SK-N-SH (cell line): ENCODE data around the gene SLC26A8. TPM values are rescaled to one million over a fixed set of nuclear protein-coding genes. Genes with fewer than 3 reads are reported as not detected.

Experiments
- CTCF ChIA-PET: fragments of 300-600, 350-600 bp; formaldehyde crosslinking; extraction: SDS; loops from one replicate; lab custom pipeline; 2021; lab: Yijun Ruan, JAX
- POLR2A ChIA-PET: fragments of 350-600 bp; sonication (Branson Sonifier 250); formaldehyde crosslinking; extraction: SDS; loops from one replicate; lab custom pipeline; 2020; ENCODE audit warnings: antibody characterized with exemption, inconsistent platforms; lab: Yijun Ruan, JAX
- DNase-seq: peaks from one replicate; pipeline ENCODE4 v3.0.0; 2012
- H2AFZ ChIP-seq: fragments of 200-600 bp; sonication (generic); 2 replicates; pipeline ENCODE4 v1.8.1; 2016; ENCODE audit warnings: antibody characterized with exemption, mild to moderate bottlenecking, low read depth
- H3F3A ChIP-seq: fragments of 200-600 bp; sonication (generic); replicated peaks from 2 replicates; pipeline ENCODE3; 2016; ENCODE audit warnings: antibody characterized with exemption, mild to moderate bottlenecking; ENCODE audit not compliant: insufficient read depth
- H3K27ac ChIP-seq, 2 experiments: fragments of 200-500 bp in 1 of 2; fragments of 200-600 bp in 1 of 2; sonication (Bioruptor generic) in 1 of 2; sonication (generic), shearing (Covaris generic) in 1 of 2; 2 replicates each; pipeline versions ENCODE4 v1.5.1 to v1.6.1; 2014 to 2016; ENCODE audit warnings: low read depth in 2 of 2, inconsistent platforms in 1 of 2, low read length in 1 of 2, mild to moderate bottlenecking in 1 of 2, mixed read lengths in 1 of 2
- H3K27me3 ChIP-seq: fragments of 200-600 bp; sonication (generic), shearing (Covaris generic); 2 replicates; pipeline ENCODE4 v1.6.1; 2016; ENCODE audit warnings: mixed run types; ENCODE audit not compliant: insufficient read depth
- H3K36me3 ChIP-seq, 2 experiments: fragments of 200-500 bp in 1 of 2; fragments of 200-600 bp in 1 of 2; sonication (Bioruptor generic) in 1 of 2; sonication (generic) in 1 of 2; replicated peaks in 1 of 2; 2 replicates each; pipeline versions ENCODE3 to v1.5.1; 2014 to 2016; ENCODE audit warnings: low read length in 1 of 2, mild to moderate bottlenecking in 1 of 2; ENCODE audit not compliant: insufficient read depth in 2 of 2, control insufficient read depth in 1 of 2
- H3K4me1 ChIP-seq, 2 experiments: fragments of 200-500 bp in 1 of 2; fragments of 200-600 bp in 1 of 2; sonication (Bioruptor generic) in 1 of 2; sonication (generic), shearing (Covaris generic) in 1 of 2; 2 replicates each; pipeline versions ENCODE4 v1.5.1 to v1.6.1; 2014 to 2016; ENCODE audit warnings: low read depth in 1 of 2, low read length in 1 of 2, mixed run types in 1 of 2; ENCODE audit not compliant: insufficient read depth in 2 of 2, control insufficient read depth in 1 of 2
- H3K4me2 ChIP-seq: fragments of 200-600 bp; sonication (generic), shearing (Covaris generic); 2 replicates; pipeline ENCODE4 v1.6.1; 2017; ENCODE audit warnings: mixed run types
- H3K4me3 ChIP-seq, 2 experiments: fragments of 200-500 bp in 1 of 2; fragments of 200-600 bp in 1 of 2; sonication (Bioruptor generic) in 1 of 2; sonication (generic), shearing (Covaris generic) in 1 of 2; 2 replicates each; pipeline versions ENCODE4 v1.5.1 to v1.8.1; 2014 to 2016; ENCODE audit warnings: low read depth in 2 of 2, inconsistent platforms in 1 of 2, low read length in 1 of 2, mild to moderate bottlenecking in 1 of 2, mixed read lengths in 1 of 2, moderate library complexity in 1 of 2
- H3K79me2 ChIP-seq: fragments of 200-600 bp; sonication (generic); 2 replicates; pipeline ENCODE4 v1.8.1; 2017; ENCODE audit warnings: mild to moderate bottlenecking; ENCODE audit not compliant: insufficient read depth
- H3K9ac ChIP-seq: fragments of 200-600 bp; sonication (generic); 2 replicates; pipeline ENCODE4 v1.6.1; 2017; ENCODE audit warnings: mixed run types
- H3K9me2 ChIP-seq: fragments of 200-600 bp; sonication (generic); 2 replicates; pipeline ENCODE4 v1.6.1; 2017; ENCODE audit warnings: mixed run types
- H3K9me3 ChIP-seq: fragments of 200-600 bp; sonication (generic); 2 replicates; pipeline ENCODE4 v1.6.1; 2017; ENCODE audit warnings: mixed run types, mild to moderate bottlenecking, moderate library complexity
- H4K20me1 ChIP-seq: fragments of 200-600 bp; sonication (generic); 2 replicates; pipeline ENCODE4 v1.6.1; 2017; ENCODE audit warnings: mild to moderate bottlenecking, mixed run types; ENCODE audit not compliant: insufficient read depth
- ELF1 ChIP-seq: IDR thresholded peaks from 2 replicates; pipeline ENCODE4 v1.4.0; 2012
- EP300 ChIP-seq, 2 experiments: IDR thresholded peaks; 2 replicates each; pipeline versions ENCODE4 v1.4.0 to v1.6.1; 2012; ENCODE audit warnings: borderline replicate concordance in 1 of 2, low read depth in 1 of 2, low read length in 1 of 2
- FOSL2 ChIP-seq: IDR thresholded peaks from 2 replicates; pipeline ENCODE4 v1.4.0; 2012; ENCODE audit warnings: low read depth, mild to moderate bottlenecking, moderate library complexity, borderline replicate concordance
- FOXJ3 ChIP-seq: sonication (generic); formaldehyde crosslinking; IDR thresholded peaks from 2 replicates; pipeline ENCODE4 v1.5.1; 2020; ENCODE audit warnings: mild to moderate bottlenecking, missing genetic modification reagents
- FOXM1 ChIP-seq: IDR thresholded peaks from 2 replicates; pipeline ENCODE4 v1.4.0; 2012; ENCODE audit warnings: low read depth, mild to moderate bottlenecking
- GABPA ChIP-seq: IDR thresholded peaks from 2 replicates; pipeline ENCODE4 v1.4.0; 2012; ENCODE audit warnings: low read depth, mild to moderate bottlenecking
- NFIC ChIP-seq: IDR thresholded peaks from 2 replicates; pipeline ENCODE4 v1.4.0; 2012; ENCODE audit warnings: borderline replicate concordance
- POLR2AphosphoS5 ChIP-seq: IDR thresholded peaks from 2 replicates; pipeline ENCODE4 v1.6.1; 2012; ENCODE audit warnings: low read depth, low read length
- RAD21 ChIP-seq: IDR thresholded peaks from 2 replicates; pipeline ENCODE4 v1.6.1; 2012; ENCODE audit warnings: mild to moderate bottlenecking, low read length
- RCOR1 ChIP-seq: fragments of 150-350 bp; IDR thresholded peaks from 2 replicates; pipeline ENCODE4 v1.6.1; 2017; ENCODE audit warnings: antibody characterized with exemption, low read length
- REST ChIP-seq: IDR thresholded peaks from 2 replicates; pipeline ENCODE4 v1.6.1; 2012; ENCODE audit warnings: mild to moderate bottlenecking, low read depth, low read length, moderate library complexity
- RFX5 ChIP-seq: IDR thresholded peaks from 2 replicates; pipeline ENCODE4 v1.6.1; 2012; ENCODE audit warnings: mild to moderate bottlenecking, improper control_type of control experiment, low read length
- SMC3 ChIP-seq: IDR thresholded peaks from 2 replicates; pipeline ENCODE4 v1.6.1; 2012; ENCODE audit warnings: low read depth, low read length, improper control_type of control experiment
- TAF1 ChIP-seq: IDR thresholded peaks from 2 replicates; pipeline ENCODE4 v1.6.1; 2012; ENCODE audit warnings: low read depth, mild to moderate bottlenecking, low read length, moderate library complexity, borderline replicate concordance
- TEAD4 ChIP-seq: IDR thresholded peaks from 2 replicates; pipeline ENCODE4 v1.4.0; 2012; ENCODE audit warnings: mild to moderate bottlenecking, borderline replicate concordance; ENCODE audit not compliant: insufficient read depth
- USF2 ChIP-seq: fragments of 150-350 bp; IDR thresholded peaks from 2 replicates; pipeline ENCODE4 v1.6.1; 2017; ENCODE audit warnings: antibody characterized with exemption, low read length, low read depth, borderline replicate concordance
- WGBS: methylation state at CpG from one replicate; pipeline ENCODE4 v1.1.6; 2017; ENCODE audit warnings: low lambda C conversion rate; 5-methylcytosine and 5-hydroxymethylcytosine counted together
- polyA plus RNA-seq, 3 experiments: library from polyadenylated mRNA; depleted of rRNA; stranded (reverse); fragments of >200 nt; gene quantifications; 2 replicates each; pipeline ENCODE4 v1.2.3, GENCODE V29; 2012
- TF ChIP-seq, protein P1 (sequence below): IDR thresholded peaks from 2 replicates; pipeline ENCODE4 v1.4.0; 2012; ENCODE audit warnings: low read depth
- TF ChIP-seq, protein P2 (sequence below): fragments of 150-350 bp; IDR thresholded peaks from 2 replicates; pipeline ENCODE4 v1.6.1; 2016; ENCODE audit warnings: mild to moderate bottlenecking, low read depth, low read length

SLC26A8 gene
- polyA plus RNA-seq, 1 of the 3 experiments (the other 2 are of a cell fraction), result not detected

GRCh38 chr6:36049582-36049981 is 25.1 kb upstream of the SLC26A8 start (continued):
- no peak for TF ChIP-seq REST
- TF ChIP-seq NFIC, result no peak
- TF ChIP-seq, protein P1, sequence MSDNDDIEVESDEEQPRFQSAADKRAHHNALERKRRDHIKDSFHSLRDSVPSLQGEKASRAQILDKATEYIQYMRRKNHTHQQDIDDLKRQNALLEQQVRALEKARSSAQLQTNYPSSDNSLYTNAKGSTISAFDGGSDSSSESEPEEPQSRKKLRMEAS, result no peak
- no peak for TF ChIP-seq USF2
- no peak for TF ChIP-seq SMC3

DNA sequence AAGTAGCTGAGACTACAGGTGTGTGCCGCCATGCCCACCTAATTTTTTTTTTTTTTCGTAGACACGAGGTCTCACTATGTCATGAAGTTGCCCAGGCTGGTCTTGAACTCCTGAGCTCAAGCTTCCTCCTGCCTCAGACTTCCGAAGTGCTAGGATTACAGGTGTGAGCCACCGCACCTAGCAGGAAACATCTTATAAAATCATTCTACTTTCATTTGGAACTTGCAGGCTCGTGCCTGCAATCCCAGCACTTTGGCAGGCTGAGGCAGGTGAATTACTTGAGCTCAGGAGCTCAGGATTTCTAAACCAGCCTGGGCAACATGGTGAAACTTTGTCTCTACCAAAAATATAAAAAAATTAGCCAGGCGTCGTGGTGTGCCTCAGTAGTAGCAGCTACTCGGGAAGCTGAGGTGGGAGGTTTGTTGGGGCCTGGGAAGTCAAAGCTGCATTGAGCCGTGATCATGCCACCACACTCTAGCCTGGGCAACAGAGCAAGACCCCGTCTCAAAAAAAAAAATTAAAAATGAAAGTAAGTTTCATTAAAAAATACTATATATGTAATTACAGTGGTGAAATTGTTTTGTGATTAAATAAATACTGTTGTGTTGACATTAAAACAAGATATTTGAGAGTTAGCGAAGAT is 18.3 kb upstream of the SLC26A8 start:
- Histone ChIP-seq H3K36me3 (no peaks in the 10 kb centered on the region), H3K9me3 (no peaks in the 10 kb centered on the region), H3K9me2 (no peaks in the 10 kb centered on the region), H3K9ac (no peak overlapping the region), H3K4me3 (no peak overlapping the region), H2AFZ (no peak overlapping the region), H3K27me3 (no peaks in the 10 kb centered on the region), H3K4me1 (peaks cover 0 to 4% of the 10 kb centered on the region in 2 experiments; a peak in 1 of 4 replicates), H3F3A (peaks cover 7% of the 10 kb centered on the region), H3K79me2 (peaks cover 100% of the 10 kb centered on the region), H3K4me2 (no peak overlapping the region), H4K20me1 (peaks cover 72% of the 10 kb centered on the region), H3K27ac (no peak overlapping the region)
- DNase-seq, result no peak
- 94% methylated on average over 12 of the region's 12 CpGs for WGBS
- no peak for TF ChIP-seq USF2
- TF ChIP-seq RFX5, result no peak
- TF ChIP-seq RCOR1, result no peak
- TF ChIP-seq, protein P2, sequence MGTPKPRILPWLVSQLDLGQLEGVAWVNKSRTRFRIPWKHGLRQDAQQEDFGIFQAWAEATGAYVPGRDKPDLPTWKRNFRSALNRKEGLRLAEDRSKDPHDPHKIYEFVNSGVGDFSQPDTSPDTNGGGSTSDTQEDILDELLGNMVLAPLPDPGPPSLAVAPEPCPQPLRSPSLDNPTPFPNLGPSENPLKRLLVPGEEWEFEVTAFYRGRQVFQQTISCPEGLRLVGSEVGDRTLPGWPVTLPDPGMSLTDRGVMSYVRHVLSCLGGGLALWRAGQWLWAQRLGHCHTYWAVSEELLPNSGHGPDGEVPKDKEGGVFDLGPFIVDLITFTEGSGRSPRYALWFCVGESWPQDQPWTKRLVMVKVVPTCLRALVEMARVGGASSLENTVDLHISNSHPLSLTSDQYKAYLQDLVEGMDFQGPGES, result no peak
- TF ChIP-seq FOSL2, result no peak
- no peak for TF ChIP-seq POLR2AphosphoS5
- TF ChIP-seq GABPA, result no peak
- no peak for TF ChIP-seq ELF1
- no peak for TF ChIP-seq TEAD4
- no peak for TF ChIP-seq FOXJ3 (CRISPR knock-in tag)
- TF ChIP-seq, protein P1, result no peak
- TF ChIP-seq RAD21, result no peak
- TF ChIP-seq TAF1, result no peak
- no peak for TF ChIP-seq EP300 (IDR thresholded peaks at IDR 0.05; ENCODE audit: borderline replicate concordance in 1 of 2, low read depth in 1 of 2, low read length in 1 of 2)
- TF ChIP-seq FOXM1, result no peak
- POLR2A ChIA-PET, result no interaction called here
- CTCF ChIA-PET, result interaction anchor here (0.8 to 1.0 kb wide), 2 partner anchors 16 to 53 kb away, joined by 3 read pairs; partner anchors contain the start of gene MAPK14
